Uterus (tissue), 2 donors: ENCODE data around the gene DENR.

Experiments used
- POLR2A ChIP-seq, 2 donors: fragments of 450-650 bp; IDR thresholded peaks; one replicate each; pipeline ENCODE4 v1.6.1; 2016; ENCODE audit warnings: antibody characterized with exemption in 2 of 2, mild to moderate bottlenecking in 1 of 2, moderate library complexity in 1 of 2
- TF ChIP-seq, protein P1 (sequence below), 4 experiments: fragments of 200-600 bp in 2 of 4; fragments of 450-650 bp in 2 of 4; sonication (generic) in 2 of 4; IDR thresholded peaks; one replicate each; pipeline ENCODE4 v1.5.1; 2016 to 2019; ENCODE audit warnings: antibody characterized with exemption in 4 of 4, mild to moderate bottlenecking in 2 of 4, moderate library complexity in 1 of 4

DNA sequence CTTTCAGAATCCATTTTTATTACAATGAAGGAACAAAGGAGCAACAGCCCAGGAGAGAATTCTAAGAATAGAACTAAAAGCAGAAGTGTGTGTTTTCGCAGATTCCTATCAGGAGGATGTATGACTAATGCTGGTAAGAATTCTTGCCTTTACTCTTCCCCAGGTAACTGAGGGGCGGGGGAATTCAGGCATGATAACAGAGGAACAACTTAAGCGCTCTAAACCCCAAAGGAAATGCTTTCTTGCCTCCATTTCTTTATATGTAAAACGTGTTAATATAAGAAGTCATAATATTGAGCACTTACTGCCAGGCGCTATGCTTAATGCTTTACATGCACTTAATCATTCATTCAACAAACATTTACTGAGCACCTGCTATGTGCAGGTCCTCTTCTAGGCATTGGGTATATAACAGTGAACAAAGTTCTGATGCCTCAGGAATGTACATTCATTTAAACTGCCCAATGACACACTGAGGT is 26.5 kb upstream of the DENR start:
- TF ChIP-seq, protein P1, sequence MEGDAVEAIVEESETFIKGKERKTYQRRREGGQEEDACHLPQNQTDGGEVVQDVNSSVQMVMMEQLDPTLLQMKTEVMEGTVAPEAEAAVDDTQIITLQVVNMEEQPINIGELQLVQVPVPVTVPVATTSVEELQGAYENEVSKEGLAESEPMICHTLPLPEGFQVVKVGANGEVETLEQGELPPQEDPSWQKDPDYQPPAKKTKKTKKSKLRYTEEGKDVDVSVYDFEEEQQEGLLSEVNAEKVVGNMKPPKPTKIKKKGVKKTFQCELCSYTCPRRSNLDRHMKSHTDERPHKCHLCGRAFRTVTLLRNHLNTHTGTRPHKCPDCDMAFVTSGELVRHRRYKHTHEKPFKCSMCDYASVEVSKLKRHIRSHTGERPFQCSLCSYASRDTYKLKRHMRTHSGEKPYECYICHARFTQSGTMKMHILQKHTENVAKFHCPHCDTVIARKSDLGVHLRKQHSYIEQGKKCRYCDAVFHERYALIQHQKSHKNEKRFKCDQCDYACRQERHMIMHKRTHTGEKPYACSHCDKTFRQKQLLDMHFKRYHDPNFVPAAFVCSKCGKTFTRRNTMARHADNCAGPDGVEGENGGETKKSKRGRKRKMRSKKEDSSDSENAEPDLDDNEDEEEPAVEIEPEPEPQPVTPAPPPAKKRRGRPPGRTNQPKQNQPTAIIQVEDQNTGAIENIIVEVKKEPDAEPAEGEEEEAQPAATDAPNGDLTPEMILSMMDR (IDR thresholded peaks at IDR 0.05), result no peak
- no peak for TF ChIP-seq POLR2A (IDR thresholded peaks at IDR 0.05)
